Measurements from ENCODE around the gene MACROH2A2.

- TF ChIP-seq REST (IDR thresholded peaks at IDR 0.05; ENCODE audit: insufficient replicate concordance, low read depth) = no peak
- no peak for TF ChIP-seq CTCF (IDR thresholded peaks at IDR 0.05; ENCODE audit: insufficient read depth, low read length)
- TF ChIP-seq POLR2AphosphoS5 (IDR thresholded peaks at IDR 0.05; ENCODE audit: low read depth) = no peak
These were observed 16.7 kb downstream of the MACROH2A2 start for GRCh38 chr10:70069346-70069745.
